GM12878 (cell line): ENCODE measurements around the gene DSG2. TPM values are rescaled to one million over a fixed set of nuclear protein-coding genes. Genes with fewer than 3 reads are reported as not detected.

Experiments
- ATAC-seq: fragments of 200-7000 bp; cut with Tn5 transposase; 3 replicates; pipeline ENCODE4 v1.9.1; 2020; ENCODE audit warnings: mild to moderate bottlenecking, moderate library complexity
- BruUV-seq: library from RNA; stranded (reverse); fragments of 400-500 nt; replicated peaks from 2 replicates; lab custom pipeline; 2021; lab: Mats Ljungman, UMichigan
- CTCF ChIA-PET: fragments of 300-600 bp; sonication (Branson Sonifier 250); formaldehyde crosslinking; extraction: SDS; loops from one replicate; lab custom pipeline; 2021; ENCODE audit warnings: inconsistent platforms; lab: Yijun Ruan, JAX
- POLR2A ChIA-PET: fragments of 350-600 bp; formaldehyde crosslinking; extraction: SDS; loops from one replicate; lab custom pipeline; 2021; ENCODE audit warnings: inconsistent platforms; lab: Charles Lee
- RAD21 ChIA-PET: fragments of 300-600 bp; sonication (Branson Sonifier 250); formaldehyde crosslinking; loops from one replicate; lab custom pipeline; 2023; ENCODE audit warnings: antibody characterized with exemption; ENCODE audit not compliant: unreplicated experiment; lab: Charles Lee
- SMC1A ChIA-PET: fragments of 300-600 bp; sonication (Branson Sonifier 250); formaldehyde crosslinking; loops from one replicate; lab custom pipeline; 2023; ENCODE audit not compliant: unreplicated experiment, uncharacterized antibody; lab: Charles Lee
- DNase-seq: peaks from one replicate; pipeline ENCODE4 v3.0.0-alpha.2; 2011; ENCODE audit warnings: low read depth, low spot score
- FAIRE-seq: peaks from 3 replicates; lab custom pipeline; 2011; peaks lifted over from hg19 to GRCh38; lab: Jason Lieb, UNC
- H2AFZ ChIP-seq: 2 replicates; pipeline ENCODE4 v1.6.0; 2011; ENCODE audit warnings: low read depth, low read length, control low read depth; ENCODE audit not compliant: control insufficient read depth
- H3K27ac ChIP-seq: 2 replicates; pipeline ENCODE4 v1.5.1; 2011; ENCODE audit warnings: control low read depth; ENCODE audit not compliant: control insufficient read depth, insufficient read depth
- H3K27me3 ChIP-seq, 2 experiments: replicated peaks in 1 of 2; 2 replicates each; pipeline versions ENCODE4 v1.6.0 to v1.6.1; 2011; ENCODE audit warnings: low read length in 1 of 2; ENCODE audit not compliant: control insufficient read depth in 2 of 2, insufficient read depth in 2 of 2
- H3K36me3 ChIP-seq, 2 experiments: 2 replicates each; pipeline ENCODE4 v1.5.1; 2011; ENCODE audit warnings: low read length in 1 of 2; ENCODE audit not compliant: control insufficient read depth in 2 of 2, insufficient read depth in 2 of 2
- H3K4me1 ChIP-seq: 2 replicates; pipeline ENCODE4 v1.6.1; 2011; ENCODE audit warnings: mild to moderate bottlenecking, low read length, moderate library complexity, mixed read lengths; ENCODE audit not compliant: control insufficient read depth, insufficient read depth
- H3K4me2 ChIP-seq: 2 replicates; pipeline ENCODE4 v1.6.0; 2011; ENCODE audit warnings: control low read depth; ENCODE audit not compliant: control insufficient read depth, insufficient read depth
- H3K4me3 ChIP-seq: fragments of 200-600 bp; sonication (generic); 2 replicates; pipeline ENCODE4 v1.5.1; 2016
- H3K79me2 ChIP-seq: 2 replicates; pipeline ENCODE4 v1.6.0; 2011; ENCODE audit warnings: low read length; ENCODE audit not compliant: control insufficient read depth, insufficient read depth
- H3K9ac ChIP-seq: 2 replicates; pipeline ENCODE4 v1.8.0; 2011; ENCODE audit warnings: low read length, control low read depth, mixed read lengths; ENCODE audit not compliant: control insufficient read depth, insufficient read depth
- H3K9me3 ChIP-seq: replicated peaks from 3 replicates; pipeline ENCODE4 v1.5.1; 2011; ENCODE audit warnings: mild to moderate bottlenecking, low read length; ENCODE audit not compliant: control insufficient read depth, insufficient read depth
- H4K20me1 ChIP-seq: 2 replicates; pipeline ENCODE4 v1.6.0; 2011; ENCODE audit not compliant: control insufficient read depth, insufficient read depth
- MTA3 ChIP-seq: IDR thresholded peaks from 2 replicates; pipeline ENCODE4 v1.6.1; 2012; ENCODE audit warnings: low read length, inconsistent platforms, borderline replicate concordance
- MYB ChIP-seq: fragments of 150-350 bp; IDR thresholded peaks from 2 replicates; pipeline ENCODE4 v1.6.1; 2014; ENCODE audit warnings: mild to moderate bottlenecking, low read depth, low read length, borderline replicate concordance
- RAD21 ChIP-seq: IDR thresholded peaks from 2 replicates; pipeline ENCODE4 v1.6.1; 2011; ENCODE audit warnings: mild to moderate bottlenecking, low read depth, low read length, moderate library complexity; ENCODE audit not compliant: insufficient read depth
- SMARCA5 ChIP-seq: fragments of 450-650 bp; IDR thresholded peaks from 2 replicates; pipeline ENCODE4 v1.6.1; 2017; ENCODE audit warnings: mild to moderate bottlenecking
- SREBF1 ChIP-seq: IDR thresholded peaks from 2 replicates; pipeline ENCODE4 v1.6.1; 2012; ENCODE audit warnings: mild to moderate bottlenecking, low read length
- WGBS: methylation state at CpG from one replicate; pipeline ENCODE4 v1.1.6; 2016; ENCODE audit warnings: low lambda C conversion rate; ENCODE audit not compliant: insufficient replicate concordance, insufficient coverage; ENCODE audit errors: missing lambda C conversion rate; 5-methylcytosine and 5-hydroxymethylcytosine counted together
- in situ Hi-C: fragments of 300-500 bp; cut with MboI; formaldehyde crosslinking; loops from 9 replicates; pipeline ENCODE4 v1.14.3; 2018; ENCODE audit warnings: mixed read lengths
- intact Hi-C: fragments of 100-400 bp; cut with micrococcal nuclease; formaldehyde crosslinking; loops from one replicate; pipeline ENCODE4 v1.14.2; 2022; ENCODE audit not compliant: unreplicated experiment
- polyA plus RNA-seq, 11 experiments: library from polyadenylated mRNA; depleted of rRNA in 4 of 11; unstranded in 6 of 11; stranded (reverse) in 5 of 11; fragments of >200 nt; fragmentation: Nextera tagmentation in 4 of 11; fragmentation: Illumina TruSeq in 1 of 11; extraction: Ambion mirVana in 4 of 11; extraction: Trizol in 1 of 11; gene quantifications; 1 replicate in 1 of 11; 2 replicates in 10 of 11; pipeline versions ENCODE4 v1.2.1 to v1.2.3, GENCODE V29; 2011 to 2016; ENCODE audit warnings: inconsistent platforms in 2 of 11, missing spikeins in 2 of 11, low read depth in 1 of 11
- total RNA-seq, 4 experiments: library from RNA; depleted of rRNA in 3 of 4; stranded (reverse); fragments of >200 nt in 3 of 4; fragmentation: Illumina TruSeq in 1 of 4; extraction: Trizol in 1 of 4; gene quantifications; 2 replicates each; pipeline versions ENCODE4 v1.2.1 to v1.2.3, GENCODE V29; 2013 to 2021
- TF ChIP-seq, protein P1 (sequence below): fragments of 450-650 bp; IDR thresholded peaks from 2 replicates; pipeline ENCODE4 v1.6.1; 2017; ENCODE audit warnings: antibody characterized with exemption, mild to moderate bottlenecking, moderate library complexity
- TF ChIP-seq, protein P2 (sequence below), 3 experiments: IDR thresholded peaks in 2 of 3; conservative IDR thresholded peaks in 1 of 3; 2 replicates each; pipeline ENCODE4 v1.5.1; 2011; ENCODE audit warnings: low read depth in 3 of 3, low read length in 3 of 3, mild to moderate bottlenecking in 3 of 3, control low read depth in 2 of 3, moderate library complexity in 2 of 3, inconsistent platforms in 1 of 3, mixed read lengths in 1 of 3; ENCODE audit not compliant: control insufficient read depth in 2 of 3, insufficient read depth in 1 of 3; ENCODE audit errors: extremely low read depth in 1 of 3

DSG2 gene
- total and polyA plus RNA-seq, 10 of the 15 experiments (the other 5 are each of a cell fraction or from before 2014, with no cell fraction given): 11.7 to 46.2 (median 28.0) TPM

DNA sequence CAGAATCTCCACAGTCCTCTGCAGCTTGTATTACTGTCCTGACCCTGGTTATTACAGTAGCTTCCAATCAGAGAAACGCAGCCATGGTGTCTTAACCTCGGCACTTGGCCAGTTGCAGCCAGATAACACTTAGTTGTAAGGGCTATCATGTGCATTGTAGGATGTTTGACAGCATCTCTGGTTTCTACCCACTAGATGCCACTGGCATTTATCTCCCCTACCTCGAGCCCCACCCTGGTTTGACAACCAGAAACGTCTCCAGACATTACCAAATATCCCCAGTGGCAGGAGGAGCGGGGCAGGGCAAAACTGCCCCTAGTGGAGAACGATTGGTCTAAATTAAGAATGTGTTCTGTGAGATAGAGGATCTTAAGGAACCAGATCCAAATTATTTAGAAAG, 13.1 kb downstream of the DSG2 start:
- no TSS peak for BruUV-seq
- ChIA-PET POLR2A (interaction anchor here (1.0 to 3.0 kb wide), 2 partner anchors 10 to 11 kb away, joined by 3 to 9 read pairs; no protein-coding TSS in a partner anchor), SMC1A (interaction anchor here (0.9 to 3.2 kb wide), 6 partner anchors 8 to 86 kb away, joined by 3 to 21 read pairs (median 8); partner anchors contain the start of gene DSG2), RAD21 (interaction anchor here (3.1 kb wide), 1 partner anchor 11 kb away, joined by 16 read pairs; no protein-coding TSS in a partner anchor), CTCF (interaction anchor here (0.7 to 1.4 kb wide), 4 partner anchors 11 to 87 kb away, joined by 3 to 6 read pairs (median 5); no protein-coding TSS in a partner anchor)
- H3K36me3 ChIP-seq: no peaks in the 10 kb centered on the region
- DNase-seq: no peak
- peaks cover 13% of the 10 kb centered on the region for H3K4me1 ChIP-seq
- no peak for FAIRE-seq
- no peaks in the 10 kb centered on the region for H3K27me3 ChIP-seq
- no peaks in the 10 kb centered on the region; the same call in 2 of the 3 replicates for H3K9me3 ChIP-seq
- H2AFZ ChIP-seq: peak overlapping the region; percentile 21; the same call in 1 of the 2 replicates
- no peak overlapping the region for H3K4me3 ChIP-seq
- 33% methylated on average over 6 of the region's 6 CpGs for WGBS
- peak overlapping the region; percentile 53; the same call in 1 of the 2 replicates for H3K4me2 ChIP-seq
- H4K20me1 ChIP-seq: no peaks in the 10 kb centered on the region
- TF ChIP-seq, protein P1, sequence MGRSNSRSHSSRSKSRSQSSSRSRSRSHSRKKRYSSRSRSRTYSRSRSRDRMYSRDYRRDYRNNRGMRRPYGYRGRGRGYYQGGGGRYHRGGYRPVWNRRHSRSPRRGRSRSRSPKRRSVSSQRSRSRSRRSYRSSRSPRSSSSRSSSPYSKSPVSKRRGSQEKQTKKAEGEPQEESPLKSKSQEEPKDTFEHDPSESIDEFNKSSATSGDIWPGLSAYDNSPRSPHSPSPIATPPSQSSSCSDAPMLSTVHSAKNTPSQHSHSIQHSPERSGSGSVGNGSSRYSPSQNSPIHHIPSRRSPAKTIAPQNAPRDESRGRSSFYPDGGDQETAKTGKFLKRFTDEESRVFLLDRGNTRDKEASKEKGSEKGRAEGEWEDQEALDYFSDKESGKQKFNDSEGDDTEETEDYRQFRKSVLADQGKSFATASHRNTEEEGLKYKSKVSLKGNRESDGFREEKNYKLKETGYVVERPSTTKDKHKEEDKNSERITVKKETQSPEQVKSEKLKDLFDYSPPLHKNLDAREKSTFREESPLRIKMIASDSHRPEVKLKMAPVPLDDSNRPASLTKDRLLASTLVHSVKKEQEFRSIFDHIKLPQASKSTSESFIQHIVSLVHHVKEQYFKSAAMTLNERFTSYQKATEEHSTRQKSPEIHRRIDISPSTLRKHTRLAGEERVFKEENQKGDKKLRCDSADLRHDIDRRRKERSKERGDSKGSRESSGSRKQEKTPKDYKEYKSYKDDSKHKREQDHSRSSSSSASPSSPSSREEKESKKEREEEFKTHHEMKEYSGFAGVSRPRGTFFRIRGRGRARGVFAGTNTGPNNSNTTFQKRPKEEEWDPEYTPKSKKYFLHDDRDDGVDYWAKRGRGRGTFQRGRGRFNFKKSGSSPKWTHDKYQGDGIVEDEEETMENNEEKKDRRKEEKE: no peak
- TF ChIP-seq MYB (no peak), MTA3 (no peak), SMARCA5 (no peak), SREBF1 (no peak), RAD21 (peak; percentile 46)
- TF ChIP-seq, protein P2, sequence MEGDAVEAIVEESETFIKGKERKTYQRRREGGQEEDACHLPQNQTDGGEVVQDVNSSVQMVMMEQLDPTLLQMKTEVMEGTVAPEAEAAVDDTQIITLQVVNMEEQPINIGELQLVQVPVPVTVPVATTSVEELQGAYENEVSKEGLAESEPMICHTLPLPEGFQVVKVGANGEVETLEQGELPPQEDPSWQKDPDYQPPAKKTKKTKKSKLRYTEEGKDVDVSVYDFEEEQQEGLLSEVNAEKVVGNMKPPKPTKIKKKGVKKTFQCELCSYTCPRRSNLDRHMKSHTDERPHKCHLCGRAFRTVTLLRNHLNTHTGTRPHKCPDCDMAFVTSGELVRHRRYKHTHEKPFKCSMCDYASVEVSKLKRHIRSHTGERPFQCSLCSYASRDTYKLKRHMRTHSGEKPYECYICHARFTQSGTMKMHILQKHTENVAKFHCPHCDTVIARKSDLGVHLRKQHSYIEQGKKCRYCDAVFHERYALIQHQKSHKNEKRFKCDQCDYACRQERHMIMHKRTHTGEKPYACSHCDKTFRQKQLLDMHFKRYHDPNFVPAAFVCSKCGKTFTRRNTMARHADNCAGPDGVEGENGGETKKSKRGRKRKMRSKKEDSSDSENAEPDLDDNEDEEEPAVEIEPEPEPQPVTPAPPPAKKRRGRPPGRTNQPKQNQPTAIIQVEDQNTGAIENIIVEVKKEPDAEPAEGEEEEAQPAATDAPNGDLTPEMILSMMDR (IDR thresholded peaks at IDR 0.05 in 2 of 3, conservative IDR thresholded peaks at IDR 0.05 in 1 of 3; ENCODE audit: control insufficient read depth in 2 of 3, extremely low read depth in 1 of 3, insufficient read depth in 1 of 3, low read depth in 3 of 3, low read length in 3 of 3): peak in 2 of 3 experiments; percentile 23 to 44; a peak in 2 of 6 replicates
- peak; percentile 62 for ATAC-seq
- H3K9ac ChIP-seq: no peak overlapping the region
- intact Hi-C loops (no loop called here), in situ Hi-C loops (no loop called here)
- H3K27ac ChIP-seq: 0 out of 2 replicates have a peak overlapping the region, but pooled peaks have one; percentile 7
- H3K79me2 ChIP-seq: peaks cover 11% of the 10 kb centered on the region
